AG09309 (cell line): Measurements from ENCODE around the gene PRR30.

Source experiments
- DNase-seq: peaks from one replicate; pipeline ENCODE4 v3.0.0-alpha.2; 2010; ENCODE audit warnings: low read depth
- H3K4me3 ChIP-seq: 2 replicates; pipeline ENCODE4 v1.5.1; 2011; ENCODE audit warnings: mild to moderate bottlenecking, low read depth, low read length, moderate library complexity; ENCODE audit not compliant: control insufficient read depth
- TF ChIP-seq, protein P1 (sequence below): IDR thresholded peaks from 2 replicates; pipeline ENCODE4 v1.5.1; 2011; ENCODE audit warnings: mild to moderate bottlenecking, low read depth, low read length, inconsistent platforms; ENCODE audit not compliant: insufficient read depth, control insufficient read depth; ENCODE audit errors: missing control alignments

The PRR30 gene

GRCh38 chr2:27147935-27148334 lies 8.7 kb upstream of the PRR30 start:
- no peak for DNase-seq
- no peak overlapping the region for H3K4me3 ChIP-seq
- TF ChIP-seq, protein P1, sequence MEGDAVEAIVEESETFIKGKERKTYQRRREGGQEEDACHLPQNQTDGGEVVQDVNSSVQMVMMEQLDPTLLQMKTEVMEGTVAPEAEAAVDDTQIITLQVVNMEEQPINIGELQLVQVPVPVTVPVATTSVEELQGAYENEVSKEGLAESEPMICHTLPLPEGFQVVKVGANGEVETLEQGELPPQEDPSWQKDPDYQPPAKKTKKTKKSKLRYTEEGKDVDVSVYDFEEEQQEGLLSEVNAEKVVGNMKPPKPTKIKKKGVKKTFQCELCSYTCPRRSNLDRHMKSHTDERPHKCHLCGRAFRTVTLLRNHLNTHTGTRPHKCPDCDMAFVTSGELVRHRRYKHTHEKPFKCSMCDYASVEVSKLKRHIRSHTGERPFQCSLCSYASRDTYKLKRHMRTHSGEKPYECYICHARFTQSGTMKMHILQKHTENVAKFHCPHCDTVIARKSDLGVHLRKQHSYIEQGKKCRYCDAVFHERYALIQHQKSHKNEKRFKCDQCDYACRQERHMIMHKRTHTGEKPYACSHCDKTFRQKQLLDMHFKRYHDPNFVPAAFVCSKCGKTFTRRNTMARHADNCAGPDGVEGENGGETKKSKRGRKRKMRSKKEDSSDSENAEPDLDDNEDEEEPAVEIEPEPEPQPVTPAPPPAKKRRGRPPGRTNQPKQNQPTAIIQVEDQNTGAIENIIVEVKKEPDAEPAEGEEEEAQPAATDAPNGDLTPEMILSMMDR: no peak

- no peak for DNase-seq
- TF ChIP-seq, protein P1: no peak
- H3K4me3 ChIP-seq: no peak overlapping the region
These were observed 6.5 kb upstream of the PRR30 start for GRCh38 chr2:27145682-27146081.

DNA sequence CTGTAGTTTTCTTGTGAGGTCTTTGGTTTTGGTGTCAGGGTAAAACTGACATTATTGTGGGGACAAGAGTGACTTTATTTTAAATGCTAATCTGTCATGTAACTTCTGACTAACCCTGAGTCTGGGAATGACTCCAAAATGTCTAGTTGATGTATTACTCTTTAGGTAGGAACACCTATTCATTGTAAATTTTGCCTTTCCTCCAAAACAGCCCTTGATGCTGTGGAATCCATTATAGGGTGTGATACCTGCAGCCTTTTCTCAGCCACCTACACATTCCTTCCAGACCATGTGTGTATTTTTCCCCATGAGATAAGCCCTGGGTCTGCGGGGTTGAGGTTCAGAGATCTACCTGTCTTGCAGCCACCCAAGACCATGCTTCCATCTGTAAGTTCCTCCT lies 4.1 kb upstream of the PRR30 start:
- DNase-seq: no peak
- no peak overlapping the region for H3K4me3 ChIP-seq
- TF ChIP-seq, protein P1: no peak

- TF ChIP-seq, protein P1: no peak
These were observed 1.1 kb downstream of the PRR30 start for GRCh38 chr2:27138111-27138510.

DNA sequence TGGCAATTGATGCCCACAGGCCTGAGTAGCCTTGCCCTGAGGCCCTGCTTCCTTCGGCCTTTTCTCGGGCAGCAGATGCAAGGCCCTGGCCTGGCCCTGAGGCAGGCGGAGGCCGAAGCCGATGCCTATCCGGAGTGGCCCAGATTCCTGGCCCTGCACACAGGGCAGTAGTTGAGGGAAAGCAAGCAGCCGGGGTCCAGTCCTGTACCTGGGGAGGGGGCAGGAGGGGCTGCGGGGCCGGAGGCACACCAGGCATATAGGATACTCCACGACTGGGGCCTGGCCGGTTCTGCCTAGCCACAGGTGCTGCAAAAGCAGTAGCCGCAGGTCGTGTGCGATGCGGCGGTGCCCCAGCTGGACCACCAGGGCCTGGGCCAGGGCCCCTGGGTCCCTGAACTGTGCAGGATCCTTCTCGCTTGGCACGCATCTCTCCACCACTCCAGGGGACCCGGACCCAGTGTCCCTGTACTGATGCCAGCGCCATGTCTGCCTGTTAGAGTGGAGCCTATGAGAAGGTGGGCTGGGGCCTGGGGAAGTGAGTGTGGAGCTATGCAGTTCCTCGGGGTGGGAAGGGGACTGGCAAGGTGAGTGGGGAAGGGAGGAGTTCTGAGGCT lies 1.8 kb downstream of the PRR30 start:
- TF ChIP-seq, protein P1: no peak

More at GRCh38 chr2:27138111-27138510, 1.1 kb downstream of the PRR30 start:
- H3K4me3 ChIP-seq: no peak overlapping the region
- no peak for DNase-seq

GRCh38 chr2:27136751-27137150 lies 2.5 kb downstream of the PRR30 start:
- DNase-seq: no peak
- H3K4me3 ChIP-seq: no peak overlapping the region
- TF ChIP-seq, protein P1: no peak

More for the DNA sequence above, 1.8 kb downstream of the PRR30 start:
- DNase-seq: no peak
- no peak overlapping the region for H3K4me3 ChIP-seq
